H9 (cell line): ENCODE measurements around the gene CYP39A1. TPM values are rescaled to one million over a fixed set of nuclear protein-coding genes. Genes with fewer than 3 reads are reported as not detected.

Experiments used
- DNase-seq: peaks from one replicate; pipeline ENCODE4 v3.0.0-alpha.2; 2017
- H2AFZ ChIP-seq: one replicate; pipeline ENCODE4 v1.6.1; 2013; ENCODE audit warnings: mild to moderate bottlenecking, low read length, control low read depth, moderate library complexity
- H2AK5ac ChIP-seq: 2 replicates; pipeline ENCODE4 v1.6.1; 2013; ENCODE audit warnings: low read length, control low read depth, mixed read lengths; ENCODE audit not compliant: insufficient read length
- H2BK120ac ChIP-seq: one replicate; pipeline ENCODE4 v1.6.1; 2013; ENCODE audit warnings: low read depth, mild to moderate bottlenecking, low read length, control low read depth, inconsistent platforms; ENCODE audit not compliant: poor library complexity, severe bottlenecking
- H2BK12ac ChIP-seq: 2 replicates; pipeline ENCODE4 v1.6.1; 2013; ENCODE audit warnings: low read length, control low read depth, mixed read lengths, low read depth; ENCODE audit not compliant: insufficient read length
- H2BK15ac ChIP-seq: 2 replicates; pipeline ENCODE4 v1.6.1; 2013; ENCODE audit warnings: low read depth, low read length, control low read depth
- H2BK20ac ChIP-seq: one replicate; pipeline ENCODE4 v1.6.1; 2013; ENCODE audit warnings: low read depth, mild to moderate bottlenecking, low read length, control low read depth, inconsistent platforms; ENCODE audit not compliant: poor library complexity, severe bottlenecking
- H2BK5ac ChIP-seq: 2 replicates; pipeline ENCODE4 v1.6.1; 2013; ENCODE audit warnings: low read length, control low read depth, mixed read lengths; ENCODE audit not compliant: insufficient read length
- H3K14ac ChIP-seq: 2 replicates; pipeline ENCODE4 v1.6.1; 2013; ENCODE audit warnings: low read length, control low read depth; ENCODE audit not compliant: insufficient read depth
- H3K18ac ChIP-seq: 2 replicates; pipeline ENCODE4 v1.6.1; 2013; ENCODE audit warnings: low read depth, mild to moderate bottlenecking, mixed read lengths, low read length, control low read depth; ENCODE audit not compliant: insufficient read length
- H3K23ac ChIP-seq: 2 replicates; pipeline ENCODE4 v1.6.1; 2013; ENCODE audit warnings: low read length, control low read depth, mixed read lengths, low read depth; ENCODE audit not compliant: insufficient read length
- H3K23me2 ChIP-seq: 2 replicates; pipeline ENCODE4 v1.6.1; 2013; ENCODE audit warnings: low read depth, mild to moderate bottlenecking, mixed read lengths, low read length, control low read depth; ENCODE audit not compliant: insufficient read length, poor library complexity, severe bottlenecking
- H3K27ac ChIP-seq: 2 replicates; pipeline ENCODE4 v1.5.1; 2013; ENCODE audit warnings: low read length, control low read depth, mixed read lengths, low read depth; ENCODE audit not compliant: insufficient read length
- H3K27me3 ChIP-seq: 2 replicates; pipeline ENCODE4 v1.6.1; 2013; ENCODE audit warnings: low read length, control low read depth, inconsistent platforms; ENCODE audit not compliant: insufficient read depth
- H3K4ac ChIP-seq: 2 replicates; pipeline ENCODE4 v1.6.1; 2013; ENCODE audit warnings: low read depth, mild to moderate bottlenecking, control low read depth, inconsistent platforms, low read length, moderate library complexity
- H3K4me1 ChIP-seq: 2 replicates; pipeline ENCODE4 v1.6.1; 2013; ENCODE audit warnings: low read length, control low read depth, inconsistent platforms; ENCODE audit not compliant: insufficient read depth
- H3K4me2 ChIP-seq: 2 replicates; pipeline ENCODE4 v1.6.1; 2013; ENCODE audit warnings: low read length, control low read depth, mixed read lengths; ENCODE audit not compliant: insufficient read length, insufficient read depth
- H3K56ac ChIP-seq: 2 replicates; pipeline ENCODE4 v1.6.1; 2013; ENCODE audit warnings: low read depth, mild to moderate bottlenecking, mixed read lengths, low read length, control low read depth; ENCODE audit not compliant: insufficient read length
- H3K79me1 ChIP-seq: 2 replicates; pipeline ENCODE4 v1.6.1; 2013; ENCODE audit warnings: low read depth, mild to moderate bottlenecking, moderate library complexity, low read length, control low read depth, inconsistent platforms; ENCODE audit not compliant: insufficient read depth, poor library complexity, severe bottlenecking
- H3K79me2 ChIP-seq: 2 replicates; pipeline ENCODE4 v1.6.1; 2013; ENCODE audit warnings: low read length, control low read depth, inconsistent platforms; ENCODE audit not compliant: insufficient read depth
- H3K9ac ChIP-seq: 2 replicates; pipeline ENCODE4 v1.6.1; 2013; ENCODE audit warnings: low read length, control low read depth, mixed read lengths; ENCODE audit not compliant: insufficient read length; ENCODE audit errors: extremely low read depth
- H3K9me3 ChIP-seq: one replicate; pipeline ENCODE4 v1.6.1; 2013; ENCODE audit warnings: low read depth, low read length, inconsistent platforms; ENCODE audit not compliant: control insufficient read depth
- H3T11ph ChIP-seq: one replicate; pipeline ENCODE4 v1.6.1; 2013; ENCODE audit warnings: mild to moderate bottlenecking, low read length, control low read depth, inconsistent platforms
- H4K20me1 ChIP-seq: one replicate; pipeline ENCODE4 v1.6.1; 2013; ENCODE audit not compliant: control insufficient read depth, insufficient read length, insufficient read depth
- H4K5ac ChIP-seq: 2 replicates; pipeline ENCODE4 v1.6.1; 2013; ENCODE audit warnings: low read depth, mild to moderate bottlenecking, mixed read lengths, low read length, control low read depth; ENCODE audit not compliant: insufficient read length
- H4K8ac ChIP-seq: replicated peaks from 2 replicates; pipeline ENCODE4 v1.6.1; 2013; ENCODE audit warnings: low read length, control low read depth, mixed read lengths, low read depth; ENCODE audit not compliant: insufficient read length
- H4K91ac ChIP-seq: 2 replicates; pipeline ENCODE4 v1.6.1; 2013; ENCODE audit warnings: low read depth, mild to moderate bottlenecking, moderate library complexity, mixed read lengths, low read length, control low read depth; ENCODE audit not compliant: insufficient read length
- H3K27ac Mint-ChIP-seq, 3 experiments: 2 replicates in 2 of 3; 3 replicates in 1 of 3; pipeline ENCODE4 v1.8.0; 2020 to 2021; ENCODE audit warnings: mixed read lengths in 3 of 3, mild to moderate bottlenecking in 1 of 3, moderate library complexity in 1 of 3
- H3K27me3 Mint-ChIP-seq: 2 replicates; pipeline ENCODE4 v1.8.0; 2021; ENCODE audit warnings: low read depth, mild to moderate bottlenecking, moderate library complexity, mixed read lengths
- H3K36me3 Mint-ChIP-seq, 3 experiments: 2 replicates in 2 of 3; 3 replicates in 1 of 3; pipeline ENCODE4 v1.8.0; 2020 to 2021; ENCODE audit warnings: low read depth in 3 of 3, mixed read lengths in 3 of 3; ENCODE audit not compliant: insufficient read depth in 1 of 3
- H3K4me1 Mint-ChIP-seq, 2 experiments: 2 replicates each; pipeline ENCODE4 v1.8.0; 2020; ENCODE audit warnings: mixed read lengths in 2 of 2
- H3K4me3 Mint-ChIP-seq, 2 experiments: 2 replicates in 1 of 2; 3 replicates in 1 of 2; pipeline ENCODE4 v1.8.0; 2020 to 2021; ENCODE audit warnings: mild to moderate bottlenecking in 2 of 2, mixed read lengths in 2 of 2, moderate library complexity in 1 of 2
- H3K9me3 Mint-ChIP-seq, 2 experiments: 2 replicates in 1 of 2; 3 replicates in 1 of 2; pipeline ENCODE4 v1.8.0; 2020; ENCODE audit warnings: mild to moderate bottlenecking in 2 of 2, mixed read lengths in 2 of 2, moderate library complexity in 1 of 2
- CTCF ChIP-seq: fragments of 200-600 bp; sonication (generic); conservative IDR thresholded peaks from 3 replicates; pipeline ENCODE4 v1.8.0; 2021; ENCODE audit warnings: antibody characterized with exemption, mild to moderate bottlenecking
- WGBS: extraction: QIAGEN DNeasy Blood & Tissue Kit; methylation state at CpG from one replicate; pipeline ENCODE4 v1.1.7; 2013; ENCODE audit warnings: missing lambda C conversion rate, low lambda C conversion rate, mixed read lengths; ENCODE audit not compliant: insufficient read length; ENCODE audit errors: extremely low coverage; 5-methylcytosine and 5-hydroxymethylcytosine counted together
- total RNA-seq: library from RNA; stranded (reverse); gene quantifications from 2 replicates; pipeline ENCODE4 v1.2.1, GENCODE V29; 2021

Gene CYP39A1
- total RNA-seq, 1 experiment from 2014 or later = 0.50 TPM

- no peak overlapping the region for H2BK12ac ChIP-seq
- no peak for DNase-seq
- H4K8ac ChIP-seq = no peak overlapping the region
- H2BK20ac ChIP-seq = no peak overlapping the region
- no peaks in the 10 kb centered on the region for H3K79me2 ChIP-seq
- no CpG with 5 or more reads among the region's 1 CpG for whole genome bisulfite sequencing
- no peaks in the 10 kb centered on the region for H3K23me2 ChIP-seq
- no peaks in the 10 kb centered on the region for H3K27me3 Mint-ChIP-seq
- no peaks in the 10 kb centered on the region for H3K9me3 ChIP-seq
- H3K27ac Mint-ChIP-seq = no peak overlapping the region
- H2AFZ ChIP-seq = no peak overlapping the region
- H3K27ac ChIP-seq = no peak overlapping the region
- no peaks in the 10 kb centered on the region for H3K4me1 ChIP-seq
- H3K9me3 Mint-ChIP-seq = no peaks in the 10 kb centered on the region
- no peak overlapping the region for H3K9ac ChIP-seq
- H4K91ac ChIP-seq = no peak overlapping the region
- no peak overlapping the region for H2BK15ac ChIP-seq
- H3K4me3 Mint-ChIP-seq = no peak overlapping the region
- no peak overlapping the region for H2AK5ac ChIP-seq
- no peaks in the 10 kb centered on the region for H3K79me1 ChIP-seq
- H4K20me1 ChIP-seq = no peaks in the 10 kb centered on the region
- H2BK5ac ChIP-seq = no peak overlapping the region
- H4K5ac ChIP-seq = no peak overlapping the region
- H3K27me3 ChIP-seq = no peaks in the 10 kb centered on the region
- no peak overlapping the region for H3K14ac ChIP-seq
- no peak overlapping the region for H3T11ph ChIP-seq
- H3K4me2 ChIP-seq = no peak overlapping the region
- no peaks in the 10 kb centered on the region for H3K36me3 Mint-ChIP-seq
- no peak for TF ChIP-seq CTCF
- no peak overlapping the region for H3K18ac ChIP-seq
- no peak overlapping the region for H3K4ac ChIP-seq
- H2BK120ac ChIP-seq = no peak overlapping the region
- H3K23ac ChIP-seq = no peak overlapping the region
- no peak overlapping the region for H3K56ac ChIP-seq
- H3K4me1 Mint-ChIP-seq = no peaks in the 10 kb centered on the region
Measured at GRCh38 chr6:46563924-46564323, 88.7 kb downstream of the CYP39A1 start.
